HG02623 (cell line): Measurements from ENCODE around the gene HLA-C.
"Not testable (repeated sequence)": the region's sequence is repeated elsewhere in the genome, so short reads cannot be mapped to it uniquely, and the experiment has no call there.

Experiments used
- ATAC-seq: cut with Tn5 transposase; IDR thresholded peaks from one replicate; pipeline ENCODE4 v1.9.1; 2021; ENCODE audit warnings: moderate library complexity; ENCODE audit not compliant: unreplicated experiment

HLA-C gene

DNA sequence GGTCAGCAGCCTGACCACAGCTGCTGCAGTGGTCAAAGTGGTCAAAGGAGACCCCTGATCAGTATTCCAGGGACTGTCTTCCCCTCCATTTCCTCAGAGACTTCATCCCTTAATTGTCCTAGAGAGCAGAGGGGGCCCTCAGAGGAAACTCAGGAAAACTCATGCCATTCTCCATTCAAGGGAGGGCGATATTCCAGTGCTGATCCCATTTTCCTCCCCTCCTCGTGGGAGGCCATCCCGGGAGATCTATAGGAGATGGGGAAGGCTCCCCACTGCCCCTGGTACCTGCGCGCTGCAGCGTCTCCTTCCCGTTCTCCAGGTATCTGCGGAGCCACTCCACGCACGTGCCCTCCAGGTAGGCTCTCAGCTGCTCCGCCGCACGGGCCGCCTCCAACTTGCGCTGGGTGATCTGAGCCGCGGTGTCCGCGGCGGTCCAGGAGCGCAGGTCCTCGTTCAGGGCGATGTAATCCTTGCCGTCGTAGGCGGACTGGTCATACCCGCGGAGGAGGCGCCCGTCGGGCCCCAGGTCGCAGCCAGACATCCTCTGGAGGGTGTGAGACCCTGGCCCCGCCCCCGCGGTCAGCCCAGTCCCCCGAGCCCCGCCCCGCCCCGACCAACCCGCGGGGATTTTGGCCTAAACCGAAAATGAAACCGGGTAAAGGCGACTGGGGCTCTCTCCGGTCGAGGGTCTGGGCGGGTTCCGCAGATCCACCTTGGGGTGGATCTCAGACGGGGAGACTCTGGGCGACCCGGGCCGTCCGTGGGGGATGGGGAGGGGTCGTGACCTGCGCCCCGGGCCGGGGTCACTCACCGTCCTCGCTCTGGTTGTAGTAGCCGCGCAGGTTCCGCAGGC is 878 bp downstream of the HLA-C start:
- no peak for ATAC-seq

DNA sequence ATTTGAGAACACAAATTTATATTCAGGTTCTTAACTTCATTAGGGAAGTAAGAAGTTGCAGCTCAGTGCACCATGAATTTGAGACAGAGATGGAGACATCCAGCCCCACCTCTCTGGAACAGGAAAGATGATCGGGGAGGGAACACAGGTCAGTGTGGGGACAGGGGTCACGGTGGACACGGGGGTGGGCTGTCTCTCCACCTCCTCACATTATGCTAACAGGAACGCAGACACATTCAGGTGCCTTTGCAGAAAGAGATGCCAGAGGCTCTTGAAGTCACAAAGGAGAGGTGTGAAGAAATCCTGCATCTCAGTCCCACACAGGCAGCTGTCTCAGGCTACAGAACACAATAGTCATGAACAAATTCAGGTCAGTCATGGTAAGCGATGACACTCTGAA is 3.1 kb downstream of the HLA-C start:
- ATAC-seq: no peak

DNA sequence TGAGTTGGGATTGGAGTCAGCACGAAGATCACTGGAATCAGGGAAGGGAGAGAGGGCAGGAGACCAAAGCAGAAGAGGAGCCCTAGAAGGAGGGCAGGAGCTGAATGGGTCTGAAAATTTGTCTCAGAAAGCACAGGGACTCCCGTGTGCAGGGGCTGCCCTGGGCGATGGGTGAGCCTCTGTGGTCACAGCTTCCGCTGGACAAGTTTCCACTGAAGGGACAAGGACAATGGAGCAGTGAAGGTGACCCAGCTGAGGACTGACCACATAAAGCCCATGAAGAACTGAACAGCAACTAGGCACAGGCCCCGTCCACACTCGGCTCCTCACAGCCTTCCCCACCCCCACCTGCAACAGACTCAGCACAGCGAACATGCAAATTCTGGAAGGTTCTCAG is 3.5 kb downstream of the HLA-C start:
- no peak for ATAC-seq

DNA sequence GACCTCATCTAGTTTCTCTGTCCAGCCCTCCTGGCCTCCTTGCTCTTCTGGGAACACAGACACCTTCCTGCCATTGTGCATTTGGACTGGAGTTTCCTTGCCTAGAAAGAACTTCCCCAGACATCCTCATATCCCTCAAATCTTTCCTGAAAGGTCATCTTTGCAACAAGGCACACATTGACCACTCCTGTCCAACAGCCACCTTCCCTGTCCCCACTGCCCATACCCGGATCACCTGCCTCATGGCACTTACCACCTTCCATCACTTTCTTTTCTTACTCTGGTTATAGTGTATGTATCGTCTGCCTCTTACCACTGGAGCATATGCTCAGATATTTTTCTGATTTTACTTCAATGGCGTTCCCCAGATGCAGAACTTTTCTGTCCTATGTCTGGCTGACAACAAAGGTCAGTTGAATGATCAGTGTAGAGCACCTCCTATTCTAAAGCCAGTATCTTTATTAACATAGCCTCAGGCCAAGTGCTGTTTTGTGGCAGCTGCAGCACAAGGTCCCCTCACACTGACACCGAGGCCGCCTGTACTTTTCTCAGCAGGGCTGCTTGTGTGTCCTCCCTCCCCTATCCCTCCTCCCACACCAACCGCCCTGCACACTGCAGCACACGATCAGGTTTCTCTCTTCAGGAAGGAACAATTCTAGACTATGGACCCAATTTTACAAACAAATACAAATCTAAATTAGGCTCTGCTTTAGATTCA is 4.1 kb downstream of the HLA-C start:
- no peak for ATAC-seq

DNA sequence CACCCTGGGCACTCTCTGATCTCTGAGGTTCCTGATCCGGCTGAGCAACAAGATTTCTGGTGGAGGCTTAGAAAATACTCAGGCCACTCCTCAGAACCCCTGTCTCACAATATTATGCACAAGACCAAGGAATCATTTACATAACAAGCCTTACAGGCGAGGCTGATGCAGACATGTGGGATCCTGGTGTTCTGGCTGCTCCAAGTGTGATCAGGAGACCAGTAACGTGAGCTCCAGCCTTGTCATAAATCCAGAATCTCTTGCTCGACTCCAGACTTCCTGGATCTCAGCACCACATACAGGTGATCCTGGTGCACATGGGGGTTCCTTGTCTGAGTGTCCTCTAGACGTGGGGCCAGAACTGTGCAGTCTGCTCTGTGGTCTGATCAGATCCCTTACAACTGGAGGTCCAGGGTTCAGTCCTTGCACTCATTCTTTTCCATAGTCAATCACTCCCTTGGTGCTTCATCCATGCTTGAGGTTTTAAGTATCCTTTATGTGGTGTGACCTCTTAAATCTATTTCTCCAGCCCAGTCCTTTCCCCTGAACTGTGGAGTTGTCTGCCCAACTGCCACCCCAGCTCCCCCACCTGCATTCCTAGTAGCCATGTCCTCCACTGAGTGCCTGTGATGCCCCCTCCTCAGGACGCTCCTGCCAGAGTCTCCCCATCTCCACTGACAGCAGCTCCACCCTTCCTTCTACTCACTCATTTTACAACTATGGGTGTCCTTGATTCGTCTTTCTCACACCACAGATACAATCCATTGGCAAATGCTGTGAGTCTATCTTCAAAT is 5.1 kb downstream of the HLA-C start:
- ATAC-seq: no peak

DNA sequence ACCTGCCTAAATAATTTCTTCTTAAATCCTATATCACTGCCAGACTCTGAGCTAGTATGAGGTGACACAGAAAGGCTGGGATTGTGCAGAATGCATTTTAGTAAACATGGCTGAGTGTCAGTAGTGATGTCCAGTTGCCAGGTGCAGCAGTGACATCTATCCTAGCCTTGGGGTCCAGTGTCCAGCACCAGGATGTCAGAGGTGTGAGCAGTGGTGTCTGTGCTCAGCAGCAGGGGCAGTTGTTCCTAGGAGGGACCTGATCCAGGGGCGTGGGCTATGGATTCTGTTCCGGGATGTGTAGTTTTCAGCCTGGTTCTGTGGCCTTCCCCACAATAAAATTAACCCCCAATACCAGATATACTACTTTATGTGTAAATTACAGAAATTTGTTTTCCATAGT is 6.0 kb downstream of the HLA-C start:
- ATAC-seq: no peak

DNA sequence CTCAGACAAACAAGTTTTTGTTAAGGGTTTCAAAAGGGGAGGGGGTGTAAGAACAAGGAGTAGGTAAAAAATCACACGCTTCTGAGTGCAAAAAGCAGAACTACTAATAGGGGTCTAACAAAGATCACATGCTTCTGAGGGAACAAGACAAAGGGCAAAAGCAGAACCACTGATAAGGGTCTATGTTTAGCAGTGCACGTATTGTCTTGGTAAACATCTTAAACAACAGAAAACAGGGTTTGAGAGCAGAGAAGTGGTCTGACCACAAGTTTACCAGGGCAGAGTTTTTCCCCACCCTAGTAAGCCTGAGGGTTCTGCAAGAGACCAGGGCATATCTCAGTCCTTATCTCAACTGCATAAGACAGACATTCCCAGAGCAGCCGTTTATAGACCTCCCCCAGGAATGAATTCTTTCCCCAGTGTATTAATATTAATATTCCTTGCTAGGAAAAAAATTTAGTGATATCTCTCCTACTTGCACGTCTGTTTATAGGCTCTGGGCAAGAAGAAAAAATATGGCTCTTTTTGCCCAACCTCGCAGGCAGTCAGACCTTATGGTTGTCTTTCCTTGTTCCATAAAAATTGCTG is 8.5 kb downstream of the HLA-C start:
- not testable (repeated sequence) for ATAC-seq

DNA sequence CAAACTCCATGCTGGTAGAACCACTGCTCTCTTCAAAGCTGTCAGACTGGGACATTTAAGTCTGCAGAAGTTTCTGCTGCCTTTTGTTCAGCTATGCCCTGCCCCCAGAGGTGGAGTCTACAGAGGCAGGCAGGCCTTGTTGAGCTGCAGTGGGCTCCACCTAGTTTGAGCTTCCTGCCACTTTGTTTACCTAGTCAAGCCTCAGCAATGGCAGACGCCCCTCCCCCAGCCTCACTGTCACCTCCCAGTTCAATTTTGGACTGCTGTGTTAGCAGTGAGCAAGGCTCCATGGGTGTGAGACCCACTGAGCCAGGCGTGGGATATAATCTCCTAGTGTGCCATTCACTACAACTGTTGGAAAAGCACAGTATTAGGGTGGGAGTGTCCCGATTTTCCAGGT is 11.9 kb downstream of the HLA-C start:
- ATAC-seq: not testable (repeated sequence)

DNA sequence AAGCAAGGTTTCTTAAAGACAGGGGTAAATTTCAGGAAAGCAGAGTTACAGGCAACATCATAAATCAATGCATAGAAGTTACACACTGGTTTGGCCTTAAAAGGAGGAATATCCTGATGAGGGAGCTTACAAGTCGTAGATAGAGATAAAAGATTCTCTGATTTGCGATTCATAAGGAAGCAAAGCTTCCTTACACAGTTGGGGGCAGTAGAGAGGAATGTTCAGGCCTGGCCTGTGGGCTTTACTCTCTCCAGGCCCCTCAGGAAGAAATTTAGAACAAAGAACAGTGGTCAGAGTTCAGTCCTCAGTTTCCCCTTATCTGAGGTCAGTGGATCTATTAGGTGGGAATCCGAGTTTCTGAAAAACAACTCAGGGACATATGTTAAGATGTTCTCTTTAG is 19.3 kb downstream of the HLA-C start:
- no peak for ATAC-seq

DNA sequence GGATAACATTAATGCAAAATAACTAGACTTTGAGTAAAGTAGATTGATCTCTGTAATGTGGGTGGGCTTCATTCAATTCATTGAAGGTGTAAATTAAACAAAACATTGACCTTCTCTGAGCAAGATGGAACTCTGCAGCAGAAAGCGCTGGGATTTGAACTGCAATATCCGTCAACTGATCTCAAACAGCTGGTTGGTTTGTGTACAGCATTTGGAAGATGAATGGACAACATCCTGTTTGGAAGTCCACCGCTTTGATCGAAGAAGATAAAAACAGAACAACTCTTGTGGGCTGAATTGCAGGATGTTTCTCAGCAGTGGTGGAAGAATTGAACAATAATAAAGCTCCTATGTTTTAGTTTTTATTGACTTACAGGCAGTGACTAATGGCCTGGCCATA is 20.6 kb downstream of the HLA-C start:
- ATAC-seq: no peak

DNA sequence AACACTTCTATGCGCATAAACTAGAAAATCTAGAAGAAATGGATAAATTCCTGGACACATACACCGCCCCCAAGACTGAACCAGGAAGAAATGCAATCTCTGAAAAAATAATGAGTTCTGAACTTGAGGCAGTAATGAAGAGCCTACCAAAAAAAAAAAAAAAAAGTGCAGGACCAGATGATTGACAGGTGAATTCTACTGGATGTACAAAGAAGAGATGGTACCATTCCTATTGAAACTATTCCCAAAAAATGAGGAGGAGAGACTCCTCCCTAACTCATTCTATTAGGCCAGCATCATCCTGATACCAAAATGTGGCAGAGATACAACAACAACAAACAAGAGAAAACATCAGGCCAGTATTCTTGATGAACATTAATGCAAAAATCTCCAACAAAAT is 22.7 kb downstream of the HLA-C start:
- no peak for ATAC-seq

DNA sequence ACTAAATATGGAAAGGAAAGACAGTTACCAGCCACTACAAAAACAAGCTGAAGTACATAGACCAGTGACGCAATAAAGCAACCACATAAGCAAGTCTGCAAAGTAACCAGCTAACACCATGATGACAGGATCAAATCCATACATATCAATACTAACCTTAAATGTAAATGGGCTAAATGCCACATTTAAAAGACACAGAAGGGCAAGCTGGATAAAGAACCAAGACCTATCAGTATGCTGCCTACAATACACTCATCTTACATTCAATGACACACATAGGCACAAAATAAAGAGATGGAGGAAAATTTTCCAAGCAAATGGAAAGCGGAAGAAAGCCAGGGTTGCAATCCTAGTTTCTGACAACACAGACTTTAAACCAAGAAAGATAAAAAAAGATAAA is 24.1 kb downstream of the HLA-C start:
- ATAC-seq: no peak

DNA sequence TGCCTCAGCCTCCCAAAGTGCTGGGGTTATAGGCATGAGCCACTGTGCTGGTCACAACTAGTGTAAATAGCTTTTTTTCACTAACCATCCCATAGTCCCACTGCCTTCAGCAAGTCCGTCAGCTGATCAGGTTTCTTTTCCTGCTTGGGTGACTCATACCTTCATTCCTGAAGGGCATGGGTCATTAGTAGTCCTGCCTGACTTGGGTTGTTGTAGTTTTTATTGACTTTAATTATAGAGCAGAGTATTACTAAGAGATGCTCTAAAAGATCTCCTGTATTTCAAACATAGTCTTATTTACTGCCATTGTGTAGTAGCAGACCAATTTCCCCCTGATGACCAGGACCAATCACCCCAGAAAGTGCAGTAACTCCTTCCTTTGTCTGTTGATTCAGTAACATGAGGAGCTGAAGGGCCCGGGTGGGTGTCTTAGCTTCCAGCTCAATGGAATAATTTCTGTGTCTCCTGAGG is 25.8 kb downstream of the HLA-C start:
- ATAC-seq: no peak

DNA sequence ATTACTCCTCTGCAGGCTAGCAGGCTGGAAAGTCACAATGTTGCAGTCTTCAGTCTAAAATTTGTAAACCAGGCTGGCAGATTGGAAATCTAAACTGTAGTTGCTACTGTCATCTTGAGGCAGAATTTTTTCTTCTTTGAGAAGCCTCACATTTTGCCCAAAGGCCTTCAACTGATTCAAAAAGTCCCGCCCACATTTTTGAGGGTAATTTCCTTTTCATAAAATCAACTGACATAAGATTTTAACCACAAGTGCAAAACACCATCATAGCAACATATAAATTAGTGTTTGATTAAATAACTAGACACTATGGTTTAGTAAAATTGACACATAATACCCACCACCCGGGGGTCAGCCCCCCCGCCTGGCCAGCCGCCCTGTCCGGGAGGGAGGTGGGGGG is 28.4 kb downstream of the HLA-C start:
- no peak for ATAC-seq

DNA sequence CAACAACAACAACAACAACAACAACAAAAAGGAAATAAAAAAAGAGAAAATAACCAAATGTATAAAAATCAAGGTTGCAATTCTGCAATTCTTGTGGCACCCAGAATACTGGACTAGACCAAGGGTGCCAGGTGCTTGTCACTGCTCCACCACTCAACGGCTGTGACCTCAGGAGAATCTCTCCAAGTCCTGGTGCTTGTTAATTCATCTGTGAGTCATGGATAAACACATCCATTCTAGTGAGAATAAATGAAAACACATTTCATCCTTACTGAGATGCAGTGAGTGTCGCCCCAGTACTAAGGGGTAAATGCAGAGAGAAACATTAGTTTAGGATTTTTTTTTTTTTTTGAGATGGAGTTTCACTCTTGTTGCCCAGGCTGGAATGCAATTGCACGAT is 32.0 kb downstream of the HLA-C start:
- no peak for ATAC-seq

DNA sequence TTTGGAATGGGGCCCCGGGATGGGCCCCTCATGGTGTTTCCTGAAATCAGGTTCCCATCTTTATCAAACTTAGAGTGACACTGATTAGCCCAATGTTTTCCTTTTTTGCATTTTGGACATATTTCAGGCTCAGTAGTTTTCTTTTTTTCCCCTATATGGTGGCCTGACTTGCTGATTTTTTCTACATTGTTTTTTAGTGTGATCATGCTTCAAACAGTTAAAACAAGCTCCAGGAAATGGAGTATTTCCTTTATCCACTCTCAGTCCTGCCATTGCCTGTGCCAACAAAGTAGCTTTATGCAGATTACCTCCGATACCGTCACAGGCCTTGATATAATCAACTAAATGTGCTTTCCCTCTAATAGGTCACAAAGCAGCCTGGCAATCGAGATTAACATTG is 37.8 kb downstream of the HLA-C start:
- ATAC-seq: not testable (repeated sequence)

DNA sequence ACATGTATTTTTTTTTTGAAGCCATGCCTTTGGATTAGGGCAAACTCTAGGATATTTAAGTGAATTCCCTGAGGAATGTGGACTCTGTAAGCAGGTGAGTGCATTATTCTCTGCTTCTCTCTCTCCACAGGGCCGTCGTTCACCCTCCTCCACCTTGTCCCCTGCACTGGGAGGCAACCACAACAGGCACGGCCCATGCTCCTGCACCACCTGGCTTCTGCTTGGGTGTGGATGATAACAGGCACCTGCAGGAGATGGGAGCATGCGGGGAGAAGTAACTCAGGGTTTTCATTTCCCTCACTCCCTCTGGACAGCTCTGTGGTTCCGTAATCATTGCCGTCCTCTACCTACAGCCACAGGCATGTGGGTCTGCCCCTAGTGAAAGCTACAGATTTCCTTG is 43.4 kb downstream of the HLA-C start:
- no peak for ATAC-seq

DNA sequence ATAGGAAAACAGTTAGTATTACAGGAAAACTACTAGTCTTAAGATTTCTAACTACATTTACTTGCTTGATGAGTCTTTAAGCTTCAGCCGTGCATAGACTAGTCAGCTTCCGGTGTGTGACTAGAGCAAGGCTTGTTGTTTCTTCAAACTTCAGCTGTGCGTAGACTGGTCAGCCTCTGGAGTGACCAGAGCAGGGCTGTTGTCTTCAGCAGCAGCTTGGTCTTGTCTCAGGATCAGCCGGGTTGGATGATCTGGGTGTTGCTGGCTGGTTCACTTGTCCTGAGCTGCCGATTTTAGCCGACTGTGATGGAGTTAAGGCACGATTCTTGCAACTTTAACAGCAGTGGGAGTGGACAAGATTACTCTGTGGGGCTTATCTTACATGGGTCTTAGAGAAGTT is 44.7 kb downstream of the HLA-C start:
- ATAC-seq: no peak

DNA sequence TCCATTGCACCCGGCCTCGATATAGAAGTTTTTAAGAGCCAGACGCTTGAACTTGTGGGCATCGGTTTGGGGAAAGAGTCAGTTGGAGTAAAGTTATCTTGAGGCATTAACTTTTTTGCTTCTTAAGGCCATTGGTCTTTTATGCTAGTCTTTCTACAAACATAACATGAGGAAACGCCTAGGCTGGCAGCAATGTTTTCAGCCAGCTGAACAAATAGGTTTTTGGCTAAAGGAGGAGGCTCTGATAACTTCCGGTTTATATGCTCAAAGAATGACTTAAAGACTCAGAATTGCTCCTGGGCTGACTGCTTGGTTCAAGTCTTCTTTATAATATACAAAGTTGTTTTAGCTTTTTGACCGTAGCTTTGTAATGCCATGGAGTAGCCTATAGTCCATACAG is 46.2 kb downstream of the HLA-C start:
- ATAC-seq: no peak

DNA sequence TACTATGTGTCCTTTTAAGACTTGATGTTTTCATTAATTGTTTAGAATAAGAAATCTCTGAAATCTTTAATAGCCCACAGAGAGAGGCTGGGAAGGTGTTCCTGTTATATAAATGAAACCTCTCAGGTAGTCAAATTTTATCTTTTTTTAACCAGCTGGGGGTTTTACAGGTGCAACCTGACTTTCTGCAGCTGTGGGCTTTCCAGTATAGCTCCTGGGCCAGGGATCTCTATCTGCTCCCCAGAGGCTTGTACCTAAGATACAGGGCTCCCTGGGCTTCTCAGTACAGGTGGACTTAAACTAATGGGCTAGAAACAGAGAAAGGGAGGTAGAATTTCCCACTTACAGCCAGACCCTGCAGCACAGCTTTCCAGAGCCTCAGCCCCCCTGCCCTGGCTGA is 49.4 kb downstream of the HLA-C start:
- ATAC-seq: no peak
